ENCODE data around the gene MKNK2.

DNA sequence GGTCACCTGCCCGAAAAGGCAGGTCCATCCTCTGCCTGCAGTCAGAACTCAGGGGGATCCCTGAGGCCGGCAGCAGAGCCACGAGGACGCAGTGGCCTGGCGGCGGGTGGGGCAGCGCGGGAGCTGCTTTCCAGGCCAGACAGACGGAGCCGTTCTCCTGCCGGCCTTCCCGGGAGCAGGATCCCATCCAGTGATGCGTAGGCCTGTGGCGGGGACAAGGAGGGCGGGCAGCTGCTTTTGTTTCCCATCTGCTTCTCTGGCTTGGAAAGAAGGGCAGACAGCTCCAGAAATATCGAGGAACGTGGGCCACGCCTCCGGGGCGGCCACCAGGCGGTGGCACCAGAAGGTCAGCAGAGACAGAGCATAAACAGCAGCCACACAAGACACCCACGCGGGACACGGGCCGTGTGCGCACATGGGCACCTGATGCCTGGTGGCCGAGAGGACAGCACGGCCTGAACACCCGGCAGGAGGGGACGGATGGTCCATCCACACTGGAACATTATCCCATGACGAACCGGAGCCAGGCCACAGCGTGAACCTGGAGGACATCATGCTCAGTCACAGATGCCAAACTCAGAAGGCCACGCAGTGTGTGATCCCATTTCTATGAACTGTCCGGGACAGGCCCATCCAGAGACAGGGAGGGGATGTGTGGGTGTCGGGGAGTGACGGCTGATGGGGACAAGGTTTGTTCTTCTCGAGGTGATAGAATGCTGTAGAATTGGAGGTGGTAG is 13.9 kb upstream of the MKNK2 start:
- TF ChIP-seq, protein P1, sequence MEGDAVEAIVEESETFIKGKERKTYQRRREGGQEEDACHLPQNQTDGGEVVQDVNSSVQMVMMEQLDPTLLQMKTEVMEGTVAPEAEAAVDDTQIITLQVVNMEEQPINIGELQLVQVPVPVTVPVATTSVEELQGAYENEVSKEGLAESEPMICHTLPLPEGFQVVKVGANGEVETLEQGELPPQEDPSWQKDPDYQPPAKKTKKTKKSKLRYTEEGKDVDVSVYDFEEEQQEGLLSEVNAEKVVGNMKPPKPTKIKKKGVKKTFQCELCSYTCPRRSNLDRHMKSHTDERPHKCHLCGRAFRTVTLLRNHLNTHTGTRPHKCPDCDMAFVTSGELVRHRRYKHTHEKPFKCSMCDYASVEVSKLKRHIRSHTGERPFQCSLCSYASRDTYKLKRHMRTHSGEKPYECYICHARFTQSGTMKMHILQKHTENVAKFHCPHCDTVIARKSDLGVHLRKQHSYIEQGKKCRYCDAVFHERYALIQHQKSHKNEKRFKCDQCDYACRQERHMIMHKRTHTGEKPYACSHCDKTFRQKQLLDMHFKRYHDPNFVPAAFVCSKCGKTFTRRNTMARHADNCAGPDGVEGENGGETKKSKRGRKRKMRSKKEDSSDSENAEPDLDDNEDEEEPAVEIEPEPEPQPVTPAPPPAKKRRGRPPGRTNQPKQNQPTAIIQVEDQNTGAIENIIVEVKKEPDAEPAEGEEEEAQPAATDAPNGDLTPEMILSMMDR (conservative IDR thresholded peaks at IDR 0.05; ENCODE audit: low read depth, low read length) = no peak
- TF ChIP-seq EZH2 (IDR thresholded peaks at IDR 0.05; ENCODE audit: low read length, unreplicated experiment) (no peak), EZH2phosphoT487 (IDR thresholded peaks at IDR 0.05; ENCODE audit: borderline replicate concordance, low read length) (no peak)
